Lower leg skin (tissue), 3 donors: ENCODE data around the gene YTHDC1.

Source experiments
- CTCF ChIP-seq, 3 donors: fragments of 450-650 bp; IDR thresholded peaks; one replicate each; pipeline ENCODE4 v1.5.1; 2016; ENCODE audit warnings: antibody characterized with exemption in 3 of 3, mild to moderate bottlenecking in 3 of 3, moderate library complexity in 2 of 3
- POLR2A ChIP-seq, 2 donors: fragments of 450-650 bp; IDR thresholded peaks; one replicate each; pipeline ENCODE4 v1.6.1; 2016 to 2017; ENCODE audit warnings: antibody characterized with exemption in 2 of 2, mild to moderate bottlenecking in 1 of 2, moderate library complexity in 1 of 2

- no peak for TF ChIP-seq CTCF (IDR thresholded peaks at IDR 0.05)
- no peak for TF ChIP-seq POLR2A (IDR thresholded peaks at IDR 0.05)
Measured at GRCh38 chr4:68390205-68390935, 40.5 kb upstream of the YTHDC1 start.
